NOMO-1 (cell line): Measurements from ENCODE around the gene PSME1.

ENCODE experiments used
- DNase-seq, 2 experiments: peaks; one replicate each; lab custom pipeline; 2025; ENCODE audit not compliant: unreplicated experiment in 2 of 2; lab: John Stamatoyannopoulos, UW

Gene PSME1

GRCh38 chr14:24167469-24168114 is 31.6 kb downstream of the PSME1 start:
- peak in 1 of 2 experiments; percentile 1 for DNase-seq

- no peak for DNase-seq
Observed at GRCh38 chr14:24171422-24172260, 35.6 kb downstream of the PSME1 start, which contains the start of gene REC8. Gene REC8 (plus strand): TSS chr14:24172080. CDS start chr14:24172553, 473 bp downstream.

GRCh38 chr14:24172261-24172860 is 36.4 kb downstream of the PSME1 start:
- DNase-seq = no peak

GRCh38 chr14:24172871-24173281 is 36.9 kb downstream of the PSME1 start:
- no peak for DNase-seq

- no peak for DNase-seq
Observed at GRCh38 chr14:24176599-24176998, 40.6 kb downstream of the PSME1 start.

- no peak for DNase-seq
Observed at GRCh38 chr14:24177041-24177825, 41.2 kb downstream of the PSME1 start.

GRCh38 chr14:24177891-24178290 is 41.9 kb downstream of the PSME1 start:
- DNase-seq = no peak

- no peak for DNase-seq
Observed at GRCh38 chr14:24178399-24179178, 42.6 kb downstream of the PSME1 start.

GRCh38 chr14:24179294-24179960 is 43.4 kb downstream of the PSME1 start:
- no peak for DNase-seq

GRCh38 chr14:24179961-24180796 is 44.2 kb downstream of the PSME1 start:
- no peak for DNase-seq

- DNase-seq = no peak
Observed at GRCh38 chr14:24181371-24182077, 45.5 kb downstream of the PSME1 start.

- DNase-seq = no peak
Observed at GRCh38 chr14:24182110-24182882, 46.3 kb downstream of the PSME1 start.

- no peak for DNase-seq
Observed at GRCh38 chr14:24183014-24183481, 47.1 kb downstream of the PSME1 start.

GRCh38 chr14:24184104-24184970 is 48.3 kb downstream of the PSME1 start:
- no peak for DNase-seq

- no peak for DNase-seq
Observed at GRCh38 chr14:24185026-24185425, 49.0 kb downstream of the PSME1 start.

- no peak for DNase-seq
Observed at GRCh38 chr14:24185741-24186140, 49.7 kb downstream of the PSME1 start.
